NCI-H2196 (cell line): ENCODE results near the gene TOMT.
A peak's percentile ranks its signal among the peaks of the same experiment; 100 is the strongest.

ENCODE experiments used
- DNase-seq: peaks from one replicate; lab custom pipeline; 2025; ENCODE audit not compliant: unreplicated experiment; lab: John Stamatoyannopoulos, UW

The TOMT gene

DNA sequence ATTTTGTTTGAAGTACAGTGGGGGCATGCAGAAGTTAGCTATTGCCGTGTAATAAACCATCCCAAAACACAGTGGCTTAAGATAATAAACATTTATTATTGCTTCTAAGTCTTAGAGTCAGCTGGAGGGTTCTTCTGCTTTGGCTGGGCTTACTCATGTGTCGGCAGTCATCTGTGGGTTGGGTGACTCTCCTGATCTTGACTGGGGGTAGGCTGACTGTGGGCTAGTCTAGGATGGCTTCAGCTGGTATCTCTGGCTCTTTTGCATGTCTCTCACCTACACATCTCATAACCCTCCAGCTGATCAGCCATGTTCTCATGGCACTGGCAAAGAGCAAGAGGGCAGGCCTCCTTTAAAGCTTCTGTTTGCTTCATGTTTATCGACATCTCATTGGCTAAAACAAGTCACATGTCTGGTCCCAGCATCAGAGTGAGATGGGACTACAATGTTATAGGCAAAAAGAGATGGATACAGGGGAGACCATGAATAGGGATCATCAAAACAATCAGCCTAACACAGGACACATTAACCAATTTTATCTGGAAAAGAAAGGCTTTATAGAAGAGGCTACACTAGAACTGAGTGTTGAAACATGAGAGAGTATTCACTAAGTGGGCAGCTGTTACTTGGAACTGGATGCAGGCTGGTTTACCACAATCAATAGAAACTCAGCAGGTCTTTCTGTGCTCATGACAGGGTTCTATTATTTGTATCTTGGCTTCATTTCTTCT is 19.9 kb upstream of the TOMT start:
- DNase-seq: peak; percentile 62

GRCh38 chr11:72088076-72088808 is 17.5 kb upstream of the TOMT start:
- DNase-seq: no peak

- peak; percentile 65 for DNase-seq
These were observed 14.4 kb upstream of the TOMT start for GRCh38 chr11:72091292-72091691.

GRCh38 chr11:72098741-72099140 is 7.0 kb upstream of the TOMT start:
- DNase-seq: no peak

DNA sequence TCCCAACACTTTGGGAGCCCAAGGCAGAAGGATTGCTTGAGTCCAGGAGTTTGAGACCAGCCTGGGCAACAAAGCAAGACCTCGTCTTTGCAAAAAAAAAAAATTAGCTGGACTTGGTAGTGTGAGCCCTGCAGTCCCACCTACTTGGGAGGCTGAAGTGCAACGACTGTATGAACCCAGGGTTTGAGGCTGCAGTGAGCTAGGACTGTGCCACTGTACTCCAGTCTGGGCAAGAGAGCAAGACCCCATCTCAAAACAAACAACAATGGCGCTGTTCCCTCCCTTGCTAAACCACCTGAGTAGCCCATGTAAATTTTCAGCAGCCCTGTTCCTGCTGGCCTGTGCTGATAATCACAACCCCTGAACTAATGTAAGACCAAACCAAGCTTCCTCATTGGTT is 5.7 kb upstream of the TOMT start:
- DNase-seq: no peak

DNA sequence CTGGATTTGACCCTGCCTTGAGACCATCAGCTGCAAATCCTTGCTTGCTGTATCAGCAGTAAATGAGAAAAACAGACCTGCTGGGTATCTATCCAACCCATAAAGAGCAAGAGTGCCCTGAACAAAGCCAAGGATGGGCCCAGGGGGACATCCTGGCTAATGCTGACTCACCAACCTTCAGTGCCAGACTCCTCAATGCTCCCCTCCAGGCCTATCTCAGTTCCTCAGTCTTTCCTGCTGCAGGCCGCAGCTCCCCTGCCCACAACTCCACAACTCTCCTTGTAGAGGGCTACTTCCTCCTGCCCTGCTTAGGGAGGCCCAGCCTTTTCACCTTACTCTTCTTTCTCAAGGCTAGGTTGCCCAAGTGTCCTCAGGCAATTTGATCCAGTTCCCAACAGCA is 5.3 kb upstream of the TOMT start:
- no peak for DNase-seq

DNA sequence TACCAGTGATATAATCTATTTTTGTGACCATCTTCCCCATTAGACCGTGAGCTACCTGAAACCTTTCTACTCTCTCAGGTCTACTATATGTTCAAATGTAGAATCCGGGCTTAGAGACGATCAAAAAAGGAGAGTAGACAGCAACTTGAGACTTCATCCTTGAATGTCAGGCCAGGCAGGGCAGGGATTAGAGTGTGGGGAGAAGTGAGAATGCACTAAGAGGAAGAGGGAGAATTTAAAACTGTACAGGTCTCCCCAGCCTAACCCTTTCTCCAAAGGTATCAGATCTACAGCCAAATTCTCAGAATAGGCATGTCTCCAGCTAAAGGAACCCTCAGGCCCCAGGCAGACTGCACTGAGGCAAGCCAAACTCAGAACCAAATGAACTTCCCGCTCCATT is 3.6 kb upstream of the TOMT start:
- no peak for DNase-seq

DNA sequence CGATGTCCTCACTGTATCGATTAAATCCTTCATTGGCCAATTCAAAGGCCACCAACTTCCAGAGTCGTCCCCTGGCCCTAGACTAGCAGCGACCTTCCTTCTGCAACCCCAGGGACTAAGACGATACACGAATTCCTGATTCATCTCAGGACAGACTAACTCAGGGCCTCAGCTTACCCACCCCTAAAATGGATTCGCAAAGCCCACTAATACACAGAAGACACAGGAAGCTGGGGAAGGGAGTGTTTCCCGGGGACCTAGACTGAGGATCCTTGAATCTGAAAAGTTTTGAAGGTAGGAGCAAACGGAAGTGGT is 3.1 kb upstream of the TOMT start:
- DNase-seq: no peak

GRCh38 chr11:72102946-72103753 is 2.6 kb upstream of the TOMT start, which contains the start of gene LAMTOR1:
TSS of gene LAMTOR1 (minus strand) at chr11:72103297. CDS start at chr11:72103224, 73 bp downstream.
- peak; percentile 99 for DNase-seq

- DNase-seq: no peak
These were observed 2.0 kb upstream of the TOMT start for GRCh38 chr11:72103754-72104167.

GRCh38 chr11:72111300-72112142 is 5.8 kb downstream of the TOMT start:
- DNase-seq: no peak

GRCh38 chr11:72112143-72112977 is 6.6 kb downstream of the TOMT start, which contains the start of gene ANAPC15:
TSS of gene ANAPC15 (minus strand) at chr11:72112695. CDS start at chr11:72111276, 1,419 bp downstream.
- DNase-seq: peak; percentile 99

- DNase-seq: no peak
These were observed 7.5 kb downstream of the TOMT start for GRCh38 chr11:72112978-72113808.

GRCh38 chr11:72114570-72114969 is 8.8 kb downstream of the TOMT start:
- no peak for DNase-seq

DNA sequence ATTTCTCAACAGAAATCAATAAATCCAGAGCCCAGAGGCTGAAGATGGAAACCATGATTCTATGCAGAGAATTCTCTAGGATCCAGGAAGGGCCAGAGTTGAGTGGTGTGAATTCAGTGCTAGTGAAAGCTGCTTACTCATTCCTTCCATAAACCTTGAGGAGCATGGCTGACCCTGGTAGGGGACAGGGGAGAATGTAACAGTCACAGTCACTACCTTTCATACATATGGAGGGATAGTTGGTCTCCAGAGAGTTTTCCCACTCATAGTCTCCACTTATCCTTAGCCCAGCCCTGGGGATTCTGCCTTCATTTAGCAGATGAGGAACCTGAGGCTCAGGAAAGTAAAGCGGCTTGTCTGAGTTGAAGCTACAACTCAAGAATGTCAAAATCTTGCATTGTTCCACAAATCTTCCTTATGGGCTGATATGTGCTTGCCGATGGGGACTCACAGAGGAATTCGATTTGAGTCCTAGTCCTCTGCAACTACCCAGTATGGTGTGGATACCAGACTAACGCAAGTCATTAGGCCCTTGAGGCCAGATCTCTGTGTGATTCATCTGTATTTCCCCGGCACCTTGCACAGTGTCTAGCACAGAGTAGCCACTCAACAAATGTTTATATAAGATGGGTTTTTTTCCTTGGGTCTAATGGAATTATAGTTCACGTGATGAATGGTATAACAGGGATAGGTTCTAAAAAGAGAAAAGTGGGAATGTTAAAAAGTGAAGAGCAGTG is 10.5 kb downstream of the TOMT start:
- no peak for DNase-seq

DNA sequence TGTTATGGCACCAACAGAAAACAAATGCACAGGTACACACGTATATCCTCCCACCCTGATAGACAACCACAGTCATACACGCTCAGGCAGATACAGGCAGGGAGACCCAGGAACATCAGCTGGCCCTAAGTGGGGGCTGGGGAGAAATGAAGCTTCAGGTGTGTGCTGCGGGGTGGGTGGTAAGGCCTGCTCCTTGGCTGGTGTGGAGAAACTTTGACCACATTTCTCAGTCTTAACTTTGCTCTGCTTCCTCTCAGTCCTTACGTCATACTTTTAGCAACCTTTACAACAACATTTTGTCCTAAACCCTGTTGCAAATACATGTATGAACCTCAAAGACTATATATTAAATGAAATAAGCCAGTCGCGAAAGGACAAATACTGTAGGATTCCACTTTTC is 13.5 kb downstream of the TOMT start:
- DNase-seq: no peak

DNA sequence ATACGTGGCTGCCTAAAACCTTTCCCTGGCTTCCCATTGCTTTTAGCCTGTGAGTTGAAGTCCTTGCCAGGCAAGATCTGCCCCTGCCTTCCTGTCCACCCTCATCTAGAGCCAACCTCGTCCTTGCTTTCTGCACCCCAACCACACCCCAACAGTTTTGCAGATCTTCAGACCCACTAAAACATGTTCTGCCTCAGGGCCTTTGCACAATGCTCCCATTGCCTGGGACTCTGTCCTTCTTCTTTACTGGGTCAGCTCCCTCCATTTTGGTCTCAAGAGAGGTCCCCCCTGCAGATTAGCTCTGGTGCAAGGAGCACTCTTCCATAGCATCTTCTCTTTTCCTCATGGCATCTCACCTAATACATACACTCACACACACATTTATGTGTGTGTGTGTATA is 15.2 kb downstream of the TOMT start:
- no peak for DNase-seq

- DNase-seq: no peak
These were observed 16.9 kb downstream of the TOMT start for GRCh38 chr11:72122607-72123006.
